ENCODE results near the gene BLOC1S1.

The BLOC1S1 gene

DNA sequence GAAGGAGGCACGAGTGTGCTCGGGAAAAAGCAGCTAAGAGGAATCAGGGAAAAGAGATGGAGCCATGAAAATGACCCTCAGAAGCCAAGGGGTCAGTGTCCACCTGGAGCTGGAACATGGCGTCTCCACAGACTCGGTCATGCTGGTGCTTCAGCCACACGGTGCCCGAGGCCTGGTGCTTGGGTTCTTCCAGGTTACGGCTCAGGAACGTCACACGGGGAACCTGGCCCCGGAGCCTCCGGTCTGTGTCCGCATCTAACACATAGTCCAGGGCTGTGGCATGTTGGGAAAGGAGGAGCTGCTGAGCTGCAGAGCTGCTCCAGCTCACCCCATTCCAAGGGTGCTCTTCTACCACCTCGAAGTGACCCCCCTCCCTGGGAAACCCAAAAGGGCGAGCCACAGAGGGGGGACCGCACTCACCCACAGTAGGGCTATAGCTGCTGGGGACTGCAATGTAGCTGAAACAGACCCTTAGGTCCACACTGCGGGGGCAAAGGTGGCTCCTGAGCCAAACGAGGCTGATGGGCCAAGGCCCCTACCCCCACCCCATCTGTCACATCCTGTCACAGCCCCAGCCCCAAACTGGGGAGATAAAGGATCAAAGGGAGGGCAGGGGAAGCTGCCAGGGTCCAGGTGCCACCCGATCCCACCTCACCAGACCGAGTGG is 18.9 kb upstream of the BLOC1S1 start:
- Mint-ChIP-seq H3K27me3 (ENCODE audit: low read depth) (peaks cover 3% of the 10 kb centered on the region), H3K27ac (no peak overlapping the region), H3K36me3 (ENCODE audit: low read depth) (no peaks in the 10 kb centered on the region), H3K4me1 (peaks cover 9% of the 10 kb centered on the region), H3K4me3 (no peak overlapping the region), H3K9me3 (no peaks in the 10 kb centered on the region)
- TF ChIP-seq, protein P1, sequence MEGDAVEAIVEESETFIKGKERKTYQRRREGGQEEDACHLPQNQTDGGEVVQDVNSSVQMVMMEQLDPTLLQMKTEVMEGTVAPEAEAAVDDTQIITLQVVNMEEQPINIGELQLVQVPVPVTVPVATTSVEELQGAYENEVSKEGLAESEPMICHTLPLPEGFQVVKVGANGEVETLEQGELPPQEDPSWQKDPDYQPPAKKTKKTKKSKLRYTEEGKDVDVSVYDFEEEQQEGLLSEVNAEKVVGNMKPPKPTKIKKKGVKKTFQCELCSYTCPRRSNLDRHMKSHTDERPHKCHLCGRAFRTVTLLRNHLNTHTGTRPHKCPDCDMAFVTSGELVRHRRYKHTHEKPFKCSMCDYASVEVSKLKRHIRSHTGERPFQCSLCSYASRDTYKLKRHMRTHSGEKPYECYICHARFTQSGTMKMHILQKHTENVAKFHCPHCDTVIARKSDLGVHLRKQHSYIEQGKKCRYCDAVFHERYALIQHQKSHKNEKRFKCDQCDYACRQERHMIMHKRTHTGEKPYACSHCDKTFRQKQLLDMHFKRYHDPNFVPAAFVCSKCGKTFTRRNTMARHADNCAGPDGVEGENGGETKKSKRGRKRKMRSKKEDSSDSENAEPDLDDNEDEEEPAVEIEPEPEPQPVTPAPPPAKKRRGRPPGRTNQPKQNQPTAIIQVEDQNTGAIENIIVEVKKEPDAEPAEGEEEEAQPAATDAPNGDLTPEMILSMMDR (IDR thresholded peaks at IDR 0.05; ENCODE audit: unreplicated experiment in 3 of 3) = no peak

DNA sequence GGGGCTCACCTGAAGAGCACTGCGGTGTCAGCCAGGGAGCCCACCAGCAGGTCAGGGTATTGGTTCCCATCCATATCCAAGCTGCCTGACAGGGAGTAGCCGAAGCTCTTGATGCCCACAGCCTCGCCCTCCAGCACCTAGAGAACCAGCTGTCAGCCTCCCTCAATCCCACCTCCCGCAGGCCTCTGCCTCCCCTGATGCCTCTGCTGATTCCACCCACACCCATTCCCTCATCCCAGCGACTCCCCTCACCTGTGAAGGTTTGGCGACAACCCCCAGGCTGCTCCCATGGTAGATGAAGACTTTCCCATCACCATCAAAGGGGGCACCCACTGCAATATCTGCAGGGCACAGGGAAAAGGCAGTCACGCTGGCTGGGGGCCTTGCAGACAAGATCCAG is 18.2 kb upstream of the BLOC1S1 start:
- peaks cover 3% of the 10 kb centered on the region for H3K27me3 Mint-ChIP-seq (ENCODE audit: low read depth)
- H3K4me3 Mint-ChIP-seq = no peak overlapping the region
- H3K9me3 Mint-ChIP-seq = no peaks in the 10 kb centered on the region
- TF ChIP-seq, protein P1 (IDR thresholded peaks at IDR 0.05; ENCODE audit: unreplicated experiment in 3 of 3) = no peak
- H3K36me3 Mint-ChIP-seq (ENCODE audit: low read depth) = no peaks in the 10 kb centered on the region
- H3K27ac Mint-ChIP-seq = no peak overlapping the region
- peaks cover 11% of the 10 kb centered on the region for H3K4me1 Mint-ChIP-seq

DNA sequence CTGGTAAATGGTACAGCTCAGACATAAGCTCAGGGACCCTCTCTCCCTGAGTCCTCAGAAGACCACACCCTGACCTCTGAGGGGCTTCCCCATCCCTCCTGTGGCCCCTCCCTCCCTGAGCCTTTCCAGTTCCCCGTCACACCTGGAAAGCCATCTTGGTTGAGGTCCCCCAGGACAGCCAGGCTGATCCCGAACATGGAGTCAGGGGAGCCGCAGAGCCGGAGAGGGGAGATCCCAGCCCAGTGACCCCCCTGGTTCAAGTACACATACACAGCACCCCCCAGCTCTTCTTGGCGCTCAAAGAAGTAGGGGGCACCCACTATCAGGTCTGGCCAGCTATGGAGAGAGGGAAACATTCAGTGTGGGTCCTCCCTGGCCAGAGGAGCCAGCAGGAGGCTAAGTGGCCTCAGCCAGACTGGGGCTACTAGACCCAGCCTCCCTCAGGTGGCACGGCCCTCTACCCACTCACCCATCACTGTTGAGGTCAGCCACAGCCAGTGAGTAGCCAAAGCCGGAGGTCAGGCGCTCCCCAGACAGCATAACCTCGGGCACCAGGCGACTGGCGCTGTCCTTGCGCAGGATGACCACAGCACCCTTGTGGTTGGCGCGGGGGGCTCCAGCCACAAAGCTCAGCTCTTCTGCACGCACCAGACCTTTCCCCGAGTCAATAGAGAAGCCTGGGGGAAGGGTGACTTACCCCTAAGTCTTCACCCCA is 17.4 kb upstream of the BLOC1S1 start:
- TF ChIP-seq, protein P1 (IDR thresholded peaks at IDR 0.05; ENCODE audit: unreplicated experiment in 3 of 3) = no peak
- Mint-ChIP-seq H3K27ac (no peak overlapping the region), H3K36me3 (ENCODE audit: low read depth) (no peaks in the 10 kb centered on the region), H3K9me3 (no peaks in the 10 kb centered on the region), H3K27me3 (ENCODE audit: low read depth) (peaks cover 3% of the 10 kb centered on the region), H3K4me3 (no peak overlapping the region), H3K4me1 (peaks cover 19% of the 10 kb centered on the region)

DNA sequence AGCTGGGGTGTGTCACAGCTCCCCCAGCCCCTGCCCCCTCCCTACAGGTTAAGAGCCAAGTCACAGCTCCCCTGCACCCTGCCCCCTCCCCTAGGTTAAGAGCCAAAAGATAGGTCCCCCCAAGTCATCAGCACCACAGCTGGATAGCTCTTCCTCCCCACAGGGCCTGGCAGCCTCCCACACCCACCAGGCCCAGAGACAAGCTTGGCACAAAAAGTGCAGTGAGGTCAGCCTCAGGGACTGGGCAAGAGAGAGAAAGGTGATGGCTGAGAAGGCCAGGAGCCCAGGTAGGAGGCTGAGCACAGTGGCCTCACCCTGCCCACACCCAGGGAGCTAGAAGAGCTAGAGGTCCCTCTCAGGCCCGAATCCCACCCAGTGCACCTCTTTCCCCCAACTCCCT is 16.9 kb upstream of the BLOC1S1 start:
- Mint-ChIP-seq H3K27ac (no peak overlapping the region), H3K4me1 (peaks cover 24% of the 10 kb centered on the region)
- TF ChIP-seq, protein P1 (IDR thresholded peaks at IDR 0.05; ENCODE audit: unreplicated experiment in 3 of 3) = no peak

DNA sequence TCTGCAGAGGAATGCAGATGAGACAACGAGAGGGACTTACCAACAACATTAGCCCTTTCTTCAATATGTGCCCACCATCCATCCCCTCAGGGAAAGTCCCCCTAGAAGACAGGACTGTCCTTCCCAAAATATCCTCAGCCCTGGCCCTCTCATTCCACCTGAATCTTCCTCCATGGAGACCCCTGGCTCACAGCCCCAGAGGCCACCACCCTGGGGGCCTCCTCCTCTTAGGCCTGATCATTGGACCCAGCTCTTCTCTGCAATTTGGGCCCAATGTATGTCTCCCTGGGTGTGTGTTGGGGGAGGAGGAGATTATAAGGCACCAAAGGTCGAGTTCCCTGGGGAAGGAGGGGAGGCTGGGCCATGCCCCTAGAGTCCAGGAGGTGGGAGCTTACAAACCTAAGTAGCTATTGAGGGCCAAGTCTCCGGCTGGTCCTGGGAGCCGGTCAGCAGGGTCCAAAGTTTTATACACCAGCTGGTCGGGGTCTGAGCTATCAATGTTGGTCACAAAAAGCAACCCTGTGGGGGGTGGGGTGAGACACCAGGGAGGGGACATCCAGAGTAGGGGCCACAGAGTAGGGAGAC is 16.3 kb upstream of the BLOC1S1 start:
- H3K27me3 Mint-ChIP-seq (ENCODE audit: low read depth) = peaks cover 3% of the 10 kb centered on the region
- peaks cover 30% of the 10 kb centered on the region for H3K4me1 Mint-ChIP-seq
- H3K36me3 Mint-ChIP-seq (ENCODE audit: low read depth) = no peaks in the 10 kb centered on the region
- TF ChIP-seq, protein P1 (IDR thresholded peaks at IDR 0.05; ENCODE audit: unreplicated experiment in 3 of 3) = no peak
- peak overlapping the region in 1 of 3 experiments; percentile 3 for H3K27ac Mint-ChIP-seq
- H3K9me3 Mint-ChIP-seq = no peaks in the 10 kb centered on the region
- H3K4me3 Mint-ChIP-seq = no peak overlapping the region

More for the DNA sequence above, 16.9 kb upstream of the BLOC1S1 start:
- H3K36me3 Mint-ChIP-seq (ENCODE audit: low read depth) = no peaks in the 10 kb centered on the region
- H3K27me3 Mint-ChIP-seq (ENCODE audit: low read depth) = peaks cover 3% of the 10 kb centered on the region
- H3K4me3 Mint-ChIP-seq = no peak overlapping the region
- no peaks in the 10 kb centered on the region for H3K9me3 Mint-ChIP-seq
